HepG2 (cell line): ENCODE measurements around the gene MSMB. TPM values are rescaled to one million over a fixed set of nuclear protein-coding genes. Genes with fewer than 3 reads are reported as not detected.

Experiments
- ARID4A ChIP-seq: sonication (generic); formaldehyde crosslinking; IDR thresholded peaks from 2 replicates; pipeline ENCODE4 v1.5.0; 2020; ENCODE audit warnings: mild to moderate bottlenecking, missing genetic modification reagents, borderline replicate concordance
- POGZ ChIP-seq: sonication (generic); formaldehyde crosslinking; IDR thresholded peaks from 2 replicates; pipeline ENCODE4 v1.4.0; 2020; ENCODE audit warnings: mild to moderate bottlenecking, missing genetic modification reagents
- ZBTB10 ChIP-seq: sonication (generic); formaldehyde crosslinking; IDR thresholded peaks from 2 replicates; pipeline ENCODE4 v1.4.0; 2020; ENCODE audit warnings: missing genetic modification reagents, borderline replicate concordance
- ZNF772 ChIP-seq: sonication (generic); formaldehyde crosslinking; IDR thresholded peaks from 2 replicates; pipeline ENCODE4 v1.5.0; 2020; ENCODE audit warnings: mild to moderate bottlenecking, missing genetic modification reagents
- polyA plus RNA-seq, 8 experiments: library from polyadenylated mRNA; depleted of rRNA in 3 of 8; stranded (reverse) in 7 of 8; unstranded in 1 of 8; fragments of >200 nt; fragmentation: Illumina TruSeq in 4 of 8; extraction: Trizol in 4 of 8; gene quantifications; 2 replicates each; pipeline versions ENCODE4 v1.2.1 to v1.2.3, GENCODE V29; 2011 to 2016; ENCODE audit warnings: low read depth in 4 of 8, missing spikeins in 1 of 8, mixed read lengths in 1 of 8; ENCODE audit not compliant: insufficient read depth in 1 of 8
- total RNA-seq, 5 experiments: library from RNA; depleted of rRNA; stranded (reverse); fragments of >200 nt; fragmentation: Illumina TruSeq; extraction: Trizol; gene quantifications; 2 replicates each; pipeline ENCODE4 v1.2.3, GENCODE V29; 2016; ENCODE audit warnings: low read depth in 1 of 5

MSMB gene
- total and polyA plus RNA-seq, 2 of the 13 experiments (the other 11 are each of a cell fraction or from before 2014, with no cell fraction given), result 0.84 TPM; not detected in 1

GRCh38 chr10:46031648-46032532 is 14.2 kb downstream of the MSMB start (continued):
- TF ChIP-seq ZBTB10 (CRISPR knock-in tag), result 0 out of 2 replicates have a peak, but pooled peaks have one; percentile 68
- 0 out of 2 replicates have a peak, but pooled peaks have one; percentile 27 for TF ChIP-seq ZNF772 (CRISPR knock-in tag)
- peak; percentile 55; the same call in 1 of the 2 replicates for TF ChIP-seq POGZ (CRISPR knock-in tag)
- TF ChIP-seq ARID4A (CRISPR knock-in tag), result peak; percentile 60; the same call in 1 of the 2 replicates
